HG02840 (cell line): Measurements from ENCODE around the gene CCDC192.
"Not testable (repeated sequence)": the region's sequence is repeated elsewhere in the genome, so short reads cannot be mapped to it uniquely, and the experiment has no call there.

Experiments
- ATAC-seq: cut with Tn5 transposase; IDR thresholded peaks from one replicate; pipeline ENCODE4 v1.9.1; 2021; ENCODE audit warnings: mild to moderate bottlenecking, moderate library complexity, moderate number of reproducible peaks; ENCODE audit not compliant: unreplicated experiment, low FRiP score

CCDC192 gene

GRCh38 chr5:127839072-127839471 is 135.9 kb downstream of the CCDC192 start:
- no peak for ATAC-seq

DNA sequence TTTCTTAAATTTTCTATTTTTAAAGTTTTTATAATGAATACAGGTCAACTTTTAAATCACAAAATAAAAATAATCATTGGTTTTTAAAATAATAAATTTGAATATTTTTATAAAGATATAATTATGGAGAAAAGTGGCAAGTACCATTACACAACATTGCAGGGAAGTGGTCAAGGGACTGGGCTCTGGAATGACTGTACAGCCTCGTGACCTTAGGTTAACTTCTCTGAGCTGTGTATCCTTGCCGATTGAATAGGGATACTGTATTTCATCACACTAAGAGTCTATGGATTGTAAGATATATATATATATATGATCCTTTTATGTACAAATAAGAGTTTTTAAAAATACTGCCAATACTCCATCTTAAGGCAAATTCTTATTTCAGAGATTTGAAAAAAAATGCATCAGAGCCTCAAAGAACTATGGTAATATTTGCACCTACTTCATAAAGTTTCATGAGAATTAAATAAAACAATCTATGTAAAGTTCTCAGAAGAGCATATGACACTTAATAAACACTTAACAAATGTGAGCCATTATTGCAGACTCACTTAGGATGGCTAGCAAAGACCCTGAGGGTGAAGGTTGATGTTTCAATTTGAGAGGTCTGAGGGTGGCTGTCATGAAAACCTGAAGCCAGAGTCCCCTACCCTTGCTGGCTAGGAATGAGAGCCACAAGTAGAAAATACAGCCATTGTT is 136.5 kb downstream of the CCDC192 start:
- peak; percentile 72 for ATAC-seq

- ATAC-seq = no peak
Measured at GRCh38 chr5:127840198-127840524, 137.0 kb downstream of the CCDC192 start.

DNA sequence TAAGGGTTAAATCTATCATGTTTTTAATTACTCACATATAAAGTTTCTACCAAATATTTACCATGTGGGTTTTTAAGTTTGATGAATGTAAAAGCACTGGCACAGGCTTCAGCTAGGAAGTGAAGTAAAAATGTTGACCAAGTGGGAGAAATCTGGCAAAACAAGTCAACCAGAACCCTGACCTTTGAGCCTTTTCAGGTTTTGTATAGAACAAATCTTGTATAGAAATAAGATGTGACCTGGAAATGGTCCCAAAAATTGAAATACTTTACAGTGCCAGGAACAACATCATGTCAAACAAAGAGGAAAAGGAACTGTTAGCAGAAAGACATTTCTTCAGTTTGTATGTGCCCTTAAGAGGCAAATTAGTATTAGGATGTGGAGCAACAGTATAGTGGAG is 137.6 kb downstream of the CCDC192 start:
- no peak for ATAC-seq

DNA sequence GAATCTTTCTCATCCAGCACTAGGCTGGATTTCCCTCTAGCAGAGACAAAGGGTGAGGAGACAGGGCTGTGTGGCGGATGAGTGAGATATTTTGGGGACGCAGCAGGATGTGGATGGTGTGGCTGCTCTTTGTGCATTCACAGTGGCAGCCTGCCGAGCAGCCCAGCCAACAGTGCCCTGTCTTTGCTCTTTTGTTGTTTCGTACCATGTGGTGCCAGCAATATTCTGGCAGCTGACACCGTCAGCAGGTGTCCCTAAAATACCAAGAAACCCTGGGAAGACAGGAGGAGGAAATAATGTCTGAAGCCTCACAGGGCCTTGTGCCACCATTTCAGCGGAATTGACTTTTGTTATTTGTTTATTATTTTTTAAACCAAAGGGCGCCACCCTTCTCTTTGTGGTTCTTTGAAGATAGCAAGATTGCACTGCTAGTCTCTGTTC is 141.4 kb downstream of the CCDC192 start:
- ATAC-seq = no peak

GRCh38 chr5:127846884-127847283 is 143.7 kb downstream of the CCDC192 start:
- no peak for ATAC-seq

DNA sequence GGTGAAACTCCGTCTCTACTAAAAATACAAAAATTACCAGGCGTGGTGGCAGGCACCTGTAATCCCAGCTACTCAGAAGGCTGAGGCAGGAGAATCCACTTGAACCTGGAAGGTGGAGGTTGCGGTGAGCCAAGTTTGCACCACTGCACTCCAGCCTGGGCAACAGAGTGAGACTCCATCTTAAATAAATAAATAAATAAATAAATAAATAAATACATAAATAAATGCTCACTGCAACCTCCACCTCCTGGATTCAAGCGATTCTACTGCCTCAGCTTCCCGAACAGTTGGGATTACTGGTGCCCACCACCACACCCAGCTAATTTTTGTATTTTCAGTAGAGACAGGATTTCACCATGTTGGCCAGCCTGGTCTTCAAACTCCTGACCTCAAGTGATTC is 144.4 kb downstream of the CCDC192 start:
- not testable (repeated sequence) for ATAC-seq

GRCh38 chr5:127848098-127848497 is 144.9 kb downstream of the CCDC192 start:
- no peak for ATAC-seq

DNA sequence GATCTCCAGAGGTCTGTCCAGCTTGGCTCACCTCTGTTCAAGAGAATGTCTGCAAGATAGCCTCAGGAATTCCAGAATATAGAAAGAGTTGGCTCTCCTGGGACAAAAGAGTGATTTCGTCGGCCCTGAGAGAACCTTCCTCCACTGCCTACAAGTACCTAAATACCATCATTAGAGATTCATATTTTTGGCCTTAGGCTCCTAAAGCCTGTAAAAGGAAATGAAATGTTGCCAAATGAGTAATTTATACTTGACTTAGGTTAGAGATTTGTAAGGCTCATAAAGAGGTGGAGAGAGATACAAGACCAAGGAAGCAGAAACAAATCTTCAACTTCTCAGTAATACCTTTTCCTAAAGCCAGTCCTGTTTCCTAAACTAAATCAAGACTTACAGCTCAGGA is 146.2 kb downstream of the CCDC192 start:
- ATAC-seq = no peak

DNA sequence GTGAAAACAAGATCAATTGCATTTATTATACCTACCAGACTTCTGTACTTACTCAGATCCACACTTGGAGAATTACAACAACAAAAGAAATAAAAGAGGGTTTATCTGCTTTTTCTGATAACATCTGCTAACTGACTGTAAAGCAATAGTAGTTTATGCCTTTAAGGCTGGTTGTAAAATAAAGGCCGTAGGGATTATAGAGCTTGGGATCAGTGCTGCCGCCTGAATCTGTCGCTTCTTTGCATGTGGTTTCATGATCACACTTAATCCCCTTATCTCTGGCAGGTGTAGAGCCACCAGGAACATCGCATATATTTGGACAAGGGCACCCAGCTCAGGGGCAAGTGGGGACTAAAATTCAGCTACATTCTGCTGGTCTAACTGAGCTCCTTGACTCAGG is 146.7 kb downstream of the CCDC192 start:
- ATAC-seq = no peak

DNA sequence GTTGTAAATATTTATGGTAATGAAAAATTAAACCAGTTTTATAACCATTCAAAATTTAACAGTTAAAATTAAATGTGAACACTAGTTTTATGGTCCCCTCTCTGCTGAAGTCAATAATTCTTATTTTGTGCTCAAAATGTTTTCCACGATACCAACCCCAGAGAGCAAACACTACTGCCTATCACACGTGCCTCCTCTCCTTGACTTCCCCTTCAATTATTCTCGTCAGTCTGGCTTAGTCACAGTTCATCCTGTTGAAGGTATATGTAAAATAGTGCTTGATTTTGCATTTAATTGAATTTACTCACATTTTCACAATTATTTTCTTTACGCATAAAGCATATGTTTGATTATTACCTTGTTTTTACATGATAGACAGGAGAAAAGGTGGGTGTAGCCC is 148.8 kb downstream of the CCDC192 start:
- no peak for ATAC-seq

GRCh38 chr5:127854520-127854919 is 151.3 kb downstream of the CCDC192 start:
- no peak for ATAC-seq

- no peak for ATAC-seq
Measured at GRCh38 chr5:127856292-127856691, 153.1 kb downstream of the CCDC192 start.

DNA sequence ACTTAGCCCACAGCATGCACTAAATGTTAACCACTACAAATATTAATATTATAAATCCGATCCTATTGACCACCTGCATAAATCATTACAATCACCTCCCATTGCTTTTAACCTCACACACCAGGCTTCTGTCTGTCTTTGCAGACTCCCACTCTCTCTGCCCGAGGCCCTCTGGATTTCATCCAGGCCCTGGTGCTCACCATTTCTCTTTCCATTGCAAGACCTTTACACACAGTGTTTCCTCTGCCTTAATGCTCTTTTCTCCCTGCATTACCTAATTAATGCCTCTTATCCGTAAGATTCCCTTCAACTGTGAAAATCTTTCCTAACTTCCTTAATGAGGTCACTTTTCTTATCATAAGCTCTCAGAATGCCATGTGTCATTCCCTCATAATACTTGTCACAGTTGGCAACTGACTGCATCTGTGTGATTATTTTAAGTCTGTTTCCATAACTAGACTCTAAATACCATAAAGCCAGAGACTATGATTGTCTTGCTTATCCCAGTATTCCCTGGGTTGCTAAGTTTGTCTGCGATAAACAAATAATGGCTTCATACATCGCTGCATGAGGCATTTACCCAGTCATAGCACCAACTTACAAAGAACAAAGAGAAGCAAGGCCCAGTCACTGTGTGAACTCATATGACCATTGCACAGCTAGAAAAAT is 155.1 kb downstream of the CCDC192 start:
- no peak for ATAC-seq

DNA sequence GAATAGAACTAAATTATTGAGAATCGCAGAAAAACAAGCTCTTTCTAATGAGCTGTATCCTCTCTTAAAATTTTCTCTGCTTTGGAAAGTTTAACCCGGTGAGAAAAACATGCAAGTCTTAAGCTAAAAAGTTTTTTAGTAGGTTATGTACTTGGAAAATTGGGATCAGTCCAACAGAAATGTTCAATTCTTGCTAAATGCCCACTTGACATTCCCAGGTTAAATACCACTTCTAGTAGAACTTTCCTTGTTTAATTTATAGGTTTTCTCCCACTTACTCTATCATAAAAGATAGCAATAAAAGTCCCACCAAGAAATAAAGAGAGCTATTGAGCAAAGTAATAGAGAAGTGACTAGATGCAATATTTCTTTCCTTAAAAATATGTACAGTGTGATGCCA is 157.1 kb downstream of the CCDC192 start:
- ATAC-seq = no peak

- no peak for ATAC-seq
Measured at GRCh38 chr5:127863161-127863560, 160.0 kb downstream of the CCDC192 start.

DNA sequence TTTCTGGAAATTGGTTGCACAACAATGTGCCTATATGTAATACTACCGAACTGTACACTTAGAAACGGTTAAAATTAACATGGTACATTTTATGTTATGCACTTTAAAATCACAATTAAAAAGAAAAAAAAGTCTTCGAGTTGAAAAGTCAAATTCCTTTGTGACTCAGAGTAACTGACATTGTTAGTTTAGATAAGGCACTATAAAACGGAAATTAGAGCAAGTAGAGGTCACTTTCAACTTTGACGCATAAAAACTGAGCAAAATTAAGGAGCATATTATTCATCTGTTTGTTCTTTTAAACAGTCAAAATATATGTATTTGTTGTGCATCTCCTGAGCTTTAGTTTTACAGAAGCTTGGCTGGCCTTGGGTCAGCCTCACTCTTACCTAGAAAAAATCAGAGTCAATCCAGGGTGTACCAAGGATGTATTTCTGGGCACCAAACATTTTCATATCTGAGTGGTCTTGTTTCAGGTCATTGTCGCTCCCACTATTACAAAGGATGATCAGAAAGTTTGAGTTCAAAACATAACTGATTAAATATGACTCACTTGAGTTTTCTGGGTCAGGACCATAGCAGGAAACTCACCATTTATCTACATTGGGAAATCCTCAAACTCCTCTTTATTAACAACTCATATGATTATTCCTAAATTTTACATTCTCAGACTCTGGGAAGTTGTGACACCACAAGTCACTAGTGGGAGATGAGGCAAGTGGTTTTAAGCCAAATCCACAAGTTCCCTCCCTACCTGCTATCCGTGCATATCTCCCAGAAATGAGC is 160.6 kb downstream of the CCDC192 start:
- no peak for ATAC-seq

GRCh38 chr5:127864511-127864910 is 161.3 kb downstream of the CCDC192 start:
- ATAC-seq = no peak

- ATAC-seq = no peak
Measured at GRCh38 chr5:127865273-127865672, 162.1 kb downstream of the CCDC192 start.

DNA sequence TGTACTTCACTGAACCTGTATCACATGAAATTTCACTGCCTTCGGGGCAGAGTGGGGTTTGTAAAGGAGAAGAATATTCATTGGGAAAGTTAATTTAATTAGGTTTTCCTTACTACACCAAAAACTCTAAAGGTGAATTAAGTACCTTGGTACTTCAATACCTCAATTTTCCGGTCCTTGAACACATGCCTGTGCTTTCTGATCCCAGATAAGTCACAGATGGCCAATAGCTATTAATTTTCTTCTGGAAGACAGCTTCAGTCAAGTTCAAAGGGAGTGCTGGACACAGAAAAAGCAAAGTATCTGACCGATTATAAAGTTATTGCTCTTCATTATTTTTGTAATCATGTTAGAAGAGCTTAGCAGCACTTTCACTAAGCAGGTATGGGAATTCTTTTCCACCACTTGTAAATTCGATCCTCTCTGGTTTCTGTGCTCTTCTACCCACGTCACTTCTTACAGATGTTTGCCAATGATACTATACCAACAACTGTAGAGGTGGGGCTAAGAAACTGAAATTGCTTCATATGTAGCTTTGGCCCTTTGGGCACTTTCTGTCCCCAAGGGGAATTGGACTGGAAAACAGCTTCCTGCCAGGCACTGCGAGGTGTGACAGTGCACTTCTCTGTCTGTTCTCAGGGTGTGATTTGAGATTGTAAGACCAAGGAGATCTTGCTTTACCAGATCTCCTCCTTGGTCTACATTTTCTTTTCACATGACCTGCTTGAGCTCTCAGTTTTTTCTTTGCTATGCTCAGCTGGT is 164.0 kb downstream of the CCDC192 start:
- peak; percentile 42 for ATAC-seq

DNA sequence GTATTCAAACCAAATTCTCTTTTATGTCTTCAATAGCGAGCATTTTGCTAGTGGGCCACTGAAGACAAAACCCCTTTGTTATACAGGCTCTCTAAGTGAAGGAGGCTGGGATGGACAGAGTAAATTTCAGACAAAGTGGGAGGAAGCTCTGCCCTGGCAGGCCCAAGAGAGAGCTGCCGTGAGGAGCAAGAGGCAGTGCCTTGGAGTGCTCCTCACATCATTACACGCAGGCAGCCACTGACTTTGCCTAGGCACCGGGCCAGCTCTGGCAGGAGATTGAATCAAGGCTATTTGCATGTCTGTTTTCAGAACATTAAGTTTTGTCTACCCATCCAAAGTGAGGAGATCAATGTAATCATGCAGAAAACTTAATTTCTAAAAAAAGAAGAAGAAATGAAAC is 167.7 kb downstream of the CCDC192 start:
- ATAC-seq = no peak
